H1 (cell line): ENCODE data around the gene GRM1. TPM values are rescaled to one million over a fixed set of nuclear protein-coding genes. Genes with fewer than 3 reads are reported as not detected.

Experiments
- CTCF ChIA-PET: fragments of 300-600 bp; sonication (Branson Sonifier 250); formaldehyde crosslinking; loops from one replicate; lab custom pipeline; 2021; ENCODE audit not compliant: partially characterized antibody; lab: Charles Lee
- POLR2A ChIA-PET: fragments of 300-600 bp; sonication (Branson Sonifier 250); formaldehyde crosslinking; loops from one replicate; lab custom pipeline; 2021; ENCODE audit warnings: inconsistent platforms; ENCODE audit not compliant: partially characterized antibody; lab: Charles Lee
- DNase-seq, 2 experiments: peaks; one replicate each; pipeline versions ENCODE4 v3.0.0 to v3.0.0-alpha.2; 2010 to 2022; ENCODE audit warnings: low spot score in 2 of 2, low read depth in 1 of 2, mixed read lengths in 1 of 2
- FAIRE-seq: peaks from 2 replicates; lab custom pipeline; 2011; peaks lifted over from hg19 to GRCh38; lab: Jason Lieb, UNC
- H2AFZ ChIP-seq: 2 replicates; pipeline ENCODE4 v1.8.1; 2012; ENCODE audit warnings: low read length, inconsistent platforms
- H2AK5ac ChIP-seq: 2 replicates; pipeline ENCODE4 v1.6.1; 2013; ENCODE audit warnings: low read depth, low read length
- H2BK120ac ChIP-seq: replicated peaks from 2 replicates; pipeline ENCODE3; 2013; ENCODE audit warnings: low read depth, low read length, inconsistent platforms
- H2BK12ac ChIP-seq: 2 replicates; pipeline ENCODE4 v1.6.1; 2013; ENCODE audit warnings: low read depth, low read length
- H2BK15ac ChIP-seq: 2 replicates; pipeline ENCODE4 v1.6.1; 2013; ENCODE audit warnings: low read length
- H2BK20ac ChIP-seq: 2 replicates; pipeline ENCODE4 v1.6.1; 2013; ENCODE audit warnings: low read length
- H2BK5ac ChIP-seq: 2 replicates; pipeline ENCODE4 v1.6.1; 2013; ENCODE audit warnings: low read depth, low read length
- H3K14ac ChIP-seq: 2 replicates; pipeline ENCODE4 v1.6.1; 2013; ENCODE audit warnings: inconsistent platforms; ENCODE audit not compliant: insufficient read length
- H3K18ac ChIP-seq: 2 replicates; pipeline ENCODE4 v1.6.1; 2013; ENCODE audit warnings: low read length; ENCODE audit errors: extremely low read depth
- H3K23ac ChIP-seq: 2 replicates; pipeline ENCODE4 v1.6.1; 2013; ENCODE audit warnings: inconsistent platforms; ENCODE audit not compliant: insufficient read length
- H3K23me2 ChIP-seq: 2 replicates; pipeline ENCODE4 v1.6.1; 2013; ENCODE audit warnings: low read depth, low read length
- H3K27ac ChIP-seq: 2 replicates; pipeline ENCODE4 v1.6.1; 2011; ENCODE audit warnings: low read depth, low read length, inconsistent platforms
- H3K27me3 ChIP-seq, 4 experiments: replicated peaks in 1 of 4; 1 replicate in 1 of 4; 2 replicates in 3 of 4; pipeline versions ENCODE4 v1.6.1 to v1.8.1; 2011 to 2013; ENCODE audit warnings: low read length in 3 of 4, mild to moderate bottlenecking in 3 of 4, inconsistent platforms in 2 of 4, mixed read lengths in 2 of 4, moderate library complexity in 1 of 4; ENCODE audit not compliant: control insufficient read depth in 3 of 4, insufficient read depth in 3 of 4; ENCODE audit errors: extremely low read depth in 1 of 4
- H3K36me3 ChIP-seq, 4 experiments: 2 replicates each; pipeline versions ENCODE4 v1.6.1 to v1.8.1; 2011 to 2013; ENCODE audit warnings: mild to moderate bottlenecking in 4 of 4, low read length in 3 of 4, moderate library complexity in 2 of 4, control low read depth in 1 of 4, inconsistent platforms in 1 of 4; ENCODE audit not compliant: insufficient read depth in 4 of 4, control insufficient read depth in 2 of 4
- H3K4ac ChIP-seq: replicated peaks from 2 replicates; pipeline ENCODE3; 2013; ENCODE audit warnings: low read length, low read depth, mixed read lengths, inconsistent platforms; ENCODE audit not compliant: insufficient read length
- H3K4me1 ChIP-seq, 4 experiments: replicated peaks in 1 of 4; 1 replicate in 1 of 4; 2 replicates in 3 of 4; pipeline versions ENCODE4 v1.6.1 to v1.8.1; 2011 to 2013; ENCODE audit warnings: low read length in 3 of 4, inconsistent platforms in 2 of 4, mixed read lengths in 1 of 4; ENCODE audit not compliant: insufficient read depth in 4 of 4, control insufficient read depth in 3 of 4
- H3K4me2 ChIP-seq, 2 experiments: 2 replicates each; pipeline versions ENCODE4 v1.6.1 to v1.8.1; 2011 to 2013; ENCODE audit warnings: low read depth in 2 of 2, low read length in 2 of 2, control low read depth in 1 of 2, inconsistent platforms in 1 of 2, mild to moderate bottlenecking in 1 of 2; ENCODE audit not compliant: insufficient read depth in 1 of 2
- H3K4me3 ChIP-seq, 4 experiments: fragments of 200-600, 300-600 bp in 1 of 4; sonication (generic), shearing (Covaris generic), sonication (Bioruptor Twin) in 1 of 4; 2 replicates each; pipeline versions ENCODE4 v1.5.1 to v1.8.1; 2011 to 2016; ENCODE audit warnings: low read length in 4 of 4, low read depth in 3 of 4, control low read depth in 2 of 4, inconsistent platforms in 2 of 4, mild to moderate bottlenecking in 2 of 4, mixed read lengths in 1 of 4, moderate library complexity in 1 of 4; ENCODE audit not compliant: insufficient read depth in 2 of 4; ENCODE audit errors: extremely low read depth in 1 of 4
- H3K56ac ChIP-seq: replicated peaks from 2 replicates; pipeline ENCODE3; 2013; ENCODE audit warnings: low read depth, mild to moderate bottlenecking, mixed read lengths, low read length, inconsistent platforms; ENCODE audit not compliant: insufficient read length
- H3K79me1 ChIP-seq: 2 replicates; pipeline ENCODE4 v1.6.1; 2013; ENCODE audit warnings: low read depth, low read length, control low read depth
- H3K79me2 ChIP-seq, 2 experiments: 2 replicates each; pipeline versions ENCODE4 v1.6.1 to v1.8.1; 2012 to 2013; ENCODE audit warnings: low read length in 2 of 2, mild to moderate bottlenecking in 2 of 2, inconsistent platforms in 1 of 2; ENCODE audit not compliant: insufficient read depth in 2 of 2, control insufficient read depth in 1 of 2
- H3K9ac ChIP-seq, 4 experiments: replicated peaks in 1 of 4; 1 replicate in 1 of 4; 2 replicates in 3 of 4; pipeline versions ENCODE4 v1.6.1 to v1.8.1; 2011 to 2013; ENCODE audit warnings: low read depth in 3 of 4, low read length in 3 of 4, control low read depth in 2 of 4, mild to moderate bottlenecking in 2 of 4, moderate library complexity in 2 of 4, inconsistent platforms in 1 of 4; ENCODE audit errors: extremely low read depth in 1 of 4
- H3K9me3 ChIP-seq, 2 experiments: 2 replicates each; pipeline versions ENCODE4 v1.6.1 to v1.8.1; 2012 to 2013; ENCODE audit warnings: mild to moderate bottlenecking in 2 of 2, moderate library complexity in 2 of 2, control low read depth in 1 of 2, inconsistent platforms in 1 of 2, low read depth in 1 of 2, low read length in 1 of 2, mixed read lengths in 1 of 2; ENCODE audit not compliant: insufficient read depth in 2 of 2
- H4K20me1 ChIP-seq, 2 experiments: replicated peaks in 1 of 2; 2 replicates each; pipeline versions ENCODE3 to v1.8.1; 2011 to 2013; ENCODE audit warnings: inconsistent platforms in 2 of 2, low read length in 2 of 2, mild to moderate bottlenecking in 1 of 2; ENCODE audit not compliant: insufficient read depth in 2 of 2, control insufficient read depth in 1 of 2
- H4K5ac ChIP-seq: 2 replicates; pipeline ENCODE4 v1.6.1; 2013; ENCODE audit warnings: low read length, low read depth, mixed read lengths, inconsistent platforms; ENCODE audit not compliant: insufficient read length
- H4K8ac ChIP-seq: 2 replicates; pipeline ENCODE4 v1.8.0; 2013; ENCODE audit warnings: mild to moderate bottlenecking, moderate library complexity, low read length, inconsistent platforms; ENCODE audit not compliant: insufficient read depth; ENCODE audit errors: extremely low read depth
- H4K91ac ChIP-seq: replicated peaks from 2 replicates; pipeline ENCODE3; 2013; ENCODE audit warnings: low read length, mixed read lengths, inconsistent platforms; ENCODE audit not compliant: insufficient read length
- CHD2 ChIP-seq: IDR thresholded peaks from 2 replicates; pipeline ENCODE4 v1.6.1; 2012; ENCODE audit warnings: low read length, improper control_type of control experiment
- HDAC6 ChIP-seq: IDR thresholded peaks from one replicate; pipeline ENCODE4 v1.7.1; 2012; ENCODE audit warnings: low read depth, mild to moderate bottlenecking, inconsistent platforms, low read length, moderate library complexity
- KDM1A ChIP-seq: fragments of 200-600, 300-600 bp; sonication (generic); IDR thresholded peaks from 2 replicates; pipeline ENCODE4 v1.7.1; 2016; ENCODE audit warnings: mild to moderate bottlenecking, low read length, borderline replicate concordance
- KDM5A ChIP-seq: fragments of 200-600 bp; IDR thresholded peaks from 2 replicates; pipeline ENCODE4 v1.7.1; 2012; ENCODE audit warnings: mild to moderate bottlenecking, low read length, inconsistent platforms, mixed read lengths
- MAX ChIP-seq: IDR thresholded peaks from 2 replicates; pipeline ENCODE4 v1.6.1; 2012; ENCODE audit warnings: inconsistent platforms
- TCF12 ChIP-seq: IDR thresholded peaks from 2 replicates; pipeline ENCODE4 v1.6.1; 2011; ENCODE audit warnings: low read depth, mild to moderate bottlenecking, low read length
- WGBS, 2 experiments: shearing (Covaris generic) in 1 of 2; methylation state at CpG; one replicate each; pipeline versions ENCODE4 v1.1.6 to v1.1.7; 2013 to 2015; ENCODE audit warnings: low lambda C conversion rate in 2 of 2, mixed read lengths in 2 of 2, inconsistent platforms in 1 of 2, low coverage in 1 of 2, missing lambda C conversion rate in 1 of 2; ENCODE audit not compliant: insufficient replicate concordance in 2 of 2, insufficient coverage in 1 of 2, insufficient read length in 1 of 2; ENCODE audit errors: extremely low coverage in 1 of 2, missing lambda C conversion rate in 1 of 2; 5-methylcytosine and 5-hydroxymethylcytosine counted together
- polyA plus RNA-seq, 7 experiments: library from polyadenylated mRNA; depleted of rRNA in 3 of 7; stranded (reverse) in 5 of 7; unstranded in 2 of 7; fragments of >200 nt in 5 of 7; fragments of 200-250 nt in 2 of 7; gene quantifications; 1 replicate in 5 of 7; 2 replicates in 1 of 7; 4 replicates in 1 of 7; pipeline versions ENCODE4 v1.2.1 to v1.2.3, GENCODE V29; 2011 to 2013; ENCODE audit warnings: missing spikeins in 2 of 7, mixed read lengths in 2 of 7
- total RNA-seq: library from RNA; stranded (reverse); fragmentation: NEBNext Ultra II Directional; extraction: Animal tissue kit (Norgen Biotek cat#: 25700); gene quantifications from 2 replicates; pipeline ENCODE4 v1.2.1, GENCODE V29; 2021

The GRM1 gene
- total and polyA plus RNA-seq, 2 of the 8 experiments (the other 6 are each of a cell fraction or from before 2014, with no cell fraction given), result 0.15 to 1.3 TPM

- H4K5ac ChIP-seq, result no peak overlapping the region
- H3K79me2 ChIP-seq, result no peaks in the 10 kb centered on the region
- no peaks in the 10 kb centered on the region for H3K79me1 ChIP-seq
- no peaks in the 10 kb centered on the region for H3K9me3 ChIP-seq
- no peak overlapping the region for H2BK5ac ChIP-seq
- H2BK20ac ChIP-seq, result no peak overlapping the region
- H3K4me2 ChIP-seq, result no peak overlapping the region
- H2BK15ac ChIP-seq, result no peak overlapping the region
- H3K18ac ChIP-seq, result no peak overlapping the region
- DNase-seq, result no peak
- H2BK120ac ChIP-seq, result no peak overlapping the region
- no peaks in the 10 kb centered on the region for H3K27me3 ChIP-seq
- no peak overlapping the region for H4K8ac ChIP-seq
- H3K27ac ChIP-seq, result no peak overlapping the region
- H4K91ac ChIP-seq, result no peak overlapping the region
- POLR2A ChIA-PET, result no interaction called here
- H3K56ac ChIP-seq, result no peak overlapping the region
- FAIRE-seq, result no peak
- CTCF ChIA-PET, result no interaction called here
- H2BK12ac ChIP-seq, result no peak overlapping the region
- H2AFZ ChIP-seq, result no peak overlapping the region
- H4K20me1 ChIP-seq, result no peaks in the 10 kb centered on the region
- no peak overlapping the region for H3K14ac ChIP-seq
- H3K23ac ChIP-seq, result no peak overlapping the region
- no peak for TF ChIP-seq HDAC6
- no peak for TF ChIP-seq TCF12
- TF ChIP-seq CHD2, result no peak
- TF ChIP-seq MAX, result peak; percentile 51; the same call in 1 of the 2 replicates
- TF ChIP-seq KDM1A, result no peak
- TF ChIP-seq KDM5A, result no peak
- no peaks in the 10 kb centered on the region for H3K36me3 ChIP-seq
- H3K23me2 ChIP-seq, result no peaks in the 10 kb centered on the region
- no peak overlapping the region for H3K4ac ChIP-seq
- no peak overlapping the region for H3K4me3 ChIP-seq
- no peak overlapping the region for H3K9ac ChIP-seq
- WGBS, 2 experiments, result 82% methylated on average over 4 of the region's 4 CpGs; no CpG with 5 or more reads in 1 of the 2 experiments
- peaks cover 0 to 5% (median 1%) of the 10 kb centered on the region in 4 experiments; a peak in 2 of 7 replicates for H3K4me1 ChIP-seq
- H2AK5ac ChIP-seq, result no peak overlapping the region
Measured at GRCh38 chr6:146210406-146211083, 181.7 kb downstream of the GRM1 start.
